Effector memory CD4-positive, alpha-beta T cell (primary cell): ENCODE results near the gene ITGAE.

ENCODE experiments used
- DNase-seq, 3 donors: peaks; one replicate each; pipeline ENCODE4 v3.0.0-alpha.2; 2020
- H3K27ac ChIP-seq: 2 replicates; pipeline ENCODE4 v1.7.0; 2013; ENCODE audit warnings: mild to moderate bottlenecking, low read length, moderate library complexity; ENCODE audit not compliant: insufficient read depth, poor library complexity, severe bottlenecking
- H3K27me3 ChIP-seq: replicated peaks from 2 replicates; pipeline ENCODE4 v1.7.0; 2013; ENCODE audit warnings: mild to moderate bottlenecking, low read length; ENCODE audit not compliant: insufficient read depth, control insufficient read depth, poor library complexity, severe bottlenecking
- H3K36me3 ChIP-seq: 2 replicates; pipeline ENCODE4 v1.7.0; 2013; ENCODE audit warnings: mild to moderate bottlenecking, low read length, moderate library complexity; ENCODE audit not compliant: control insufficient read depth, insufficient read depth
- H3K4me1 ChIP-seq: 2 replicates; pipeline ENCODE4 v1.7.0; 2013; ENCODE audit warnings: low read length, mild to moderate bottlenecking; ENCODE audit not compliant: control insufficient read depth, insufficient read depth, poor library complexity, severe bottlenecking
- H3K4me3 ChIP-seq: 2 replicates; pipeline ENCODE4 v1.7.0; 2013; ENCODE audit warnings: low read length, low read depth, mild to moderate bottlenecking; ENCODE audit not compliant: insufficient read depth, poor library complexity, severe bottlenecking
- H3K9me3 ChIP-seq: 2 replicates; pipeline ENCODE4 v1.7.0; 2013; ENCODE audit warnings: mild to moderate bottlenecking, low read length, moderate library complexity; ENCODE audit not compliant: control insufficient read depth

ITGAE gene

GRCh38 chr17:3805581-3805980, 4.6 kb upstream of the ITGAE start:
- Histone ChIP-seq H3K36me3 (peaks cover 16% of the 10 kb centered on the region), H3K27ac (no peak overlapping the region), H3K4me1 (no peaks in the 10 kb centered on the region)

GRCh38 chr17:3804503-3804931, 3.5 kb upstream of the ITGAE start:
- H3K27ac ChIP-seq, result no peak overlapping the region
- no peak for DNase-seq

More at GRCh38 chr17:3805581-3805980, 4.6 kb upstream of the ITGAE start:
- Histone ChIP-seq H3K9me3 (no peaks in the 10 kb centered on the region), H3K27me3 (no peaks in the 10 kb centered on the region), H3K4me3 (no peak overlapping the region)
- DNase-seq, result no peak

GRCh38 chr17:3803308-3803640, 2.3 kb upstream of the ITGAE start:
- H3K4me1 ChIP-seq, result no peaks in the 10 kb centered on the region
- no peak for DNase-seq
- no peak overlapping the region for H3K4me3 ChIP-seq
- peaks cover 3% of the 10 kb centered on the region for H3K36me3 ChIP-seq
- no peaks in the 10 kb centered on the region for H3K27me3 ChIP-seq
- H3K27ac ChIP-seq, result no peak overlapping the region
- H3K9me3 ChIP-seq, result no peaks in the 10 kb centered on the region

More at GRCh38 chr17:3804503-3804931, 3.5 kb upstream of the ITGAE start:
- no peak overlapping the region for H3K4me3 ChIP-seq
- peaks cover 9% of the 10 kb centered on the region for H3K36me3 ChIP-seq
- no peaks in the 10 kb centered on the region for H3K27me3 ChIP-seq
- no peaks in the 10 kb centered on the region for H3K9me3 ChIP-seq
- no peaks in the 10 kb centered on the region for H3K4me1 ChIP-seq

- Histone ChIP-seq H3K9me3 (no peaks in the 10 kb centered on the region), H3K4me3 (no peak overlapping the region), H3K4me1 (no peaks in the 10 kb centered on the region), H3K36me3 (no peaks in the 10 kb centered on the region), H3K27ac (no peak overlapping the region), H3K27me3 (no peaks in the 10 kb centered on the region)
- no peak for DNase-seq
Observed at GRCh38 chr17:3802461-3803307, 1.7 kb upstream of the ITGAE start.

GRCh38 chr17:3801792-3802191, 804 bp upstream of the ITGAE start:
- H3K9me3 ChIP-seq, result no peaks in the 10 kb centered on the region
- H3K4me3 ChIP-seq, result no peak overlapping the region
- no peak for DNase-seq
- no peaks in the 10 kb centered on the region for H3K27me3 ChIP-seq
- H3K27ac ChIP-seq, result no peak overlapping the region
- H3K4me1 ChIP-seq, result peaks cover under 1% of the 10 kb centered on the region
- no peaks in the 10 kb centered on the region for H3K36me3 ChIP-seq

- no peak for DNase-seq
- no peak overlapping the region for H3K4me3 ChIP-seq
- peaks cover 5% of the 10 kb centered on the region for H3K4me1 ChIP-seq
- H3K9me3 ChIP-seq, result no peaks in the 10 kb centered on the region
- no peak overlapping the region for H3K27ac ChIP-seq
- H3K36me3 ChIP-seq, result no peaks in the 10 kb centered on the region
- no peaks in the 10 kb centered on the region for H3K27me3 ChIP-seq
Observed at GRCh38 chr17:3801347-3801746, 359 bp upstream of the ITGAE start.

GRCh38 chr17:3799181-3799945, 1.6 kb downstream of the ITGAE start:
- Histone ChIP-seq H3K36me3 (no peaks in the 10 kb centered on the region), H3K9me3 (no peaks in the 10 kb centered on the region), H3K4me1 (peaks cover 14% of the 10 kb centered on the region), H3K27me3 (no peaks in the 10 kb centered on the region), H3K4me3 (no peak overlapping the region), H3K27ac (no peak overlapping the region)
- DNase-seq, result no peak

- Histone ChIP-seq H3K4me3 (no peak overlapping the region), H3K27ac (no peak overlapping the region), H3K36me3 (no peaks in the 10 kb centered on the region), H3K4me1 (peaks cover 14% of the 10 kb centered on the region), H3K27me3 (no peaks in the 10 kb centered on the region), H3K9me3 (no peaks in the 10 kb centered on the region)
- DNase-seq, result no peak
Observed at GRCh38 chr17:3798273-3799180, 2.5 kb downstream of the ITGAE start.

GRCh38 chr17:3796822-3797170, 4.2 kb downstream of the ITGAE start:
- Histone ChIP-seq H3K36me3 (no peaks in the 10 kb centered on the region), H3K27me3 (no peaks in the 10 kb centered on the region), H3K4me1 (peaks cover 14% of the 10 kb centered on the region), H3K27ac (no peak overlapping the region), H3K4me3 (no peak overlapping the region), H3K9me3 (no peaks in the 10 kb centered on the region)
- DNase-seq, result no peak
